Nephron progenitor cell (in vitro differentiated cells): Measurements from ENCODE around the gene MT1H.
A peak's percentile ranks its signal among the peaks of the same experiment; 100 is the strongest.

Experiments used
- DNase-seq: peaks from one replicate; pipeline ENCODE4 v3.0.0; 2021
- H3K27ac Mint-ChIP-seq: 2 replicates; pipeline ENCODE4 v1.8.0; 2021; ENCODE audit warnings: mild to moderate bottlenecking, moderate library complexity, mixed read lengths
- H3K27me3 Mint-ChIP-seq: 2 replicates; pipeline ENCODE4 v1.8.0; 2021; ENCODE audit warnings: mild to moderate bottlenecking, low read depth, mixed read lengths; ENCODE audit not compliant: poor library complexity
- H3K36me3 Mint-ChIP-seq: 2 replicates; pipeline ENCODE4 v1.8.0; 2021; ENCODE audit warnings: low read depth, mixed read lengths
- H3K4me1 Mint-ChIP-seq: 2 replicates; pipeline ENCODE4 v1.8.0; 2021; ENCODE audit warnings: mixed read lengths
- H3K4me3 Mint-ChIP-seq: 2 replicates; pipeline ENCODE4 v1.8.0; 2021; ENCODE audit warnings: mild to moderate bottlenecking, moderate library complexity, mixed read lengths
- H3K9me3 Mint-ChIP-seq: 2 replicates; pipeline ENCODE4 v1.8.0; 2021; ENCODE audit warnings: mild to moderate bottlenecking, moderate library complexity, mixed read lengths
- CTCF ChIP-seq: fragments of 200-600 bp; sonication (generic); IDR thresholded peaks from 2 replicates; pipeline ENCODE4 v1.5.0; 2021; ENCODE audit warnings: antibody characterized with exemption

MT1H gene

GRCh38 chr16:56631197-56631596, 38.4 kb upstream of the MT1H start:
- Mint-ChIP-seq H3K4me3 (no peak overlapping the region), H3K27ac (no peak overlapping the region), H3K36me3 (no peaks in the 10 kb centered on the region), H3K4me1 (peaks cover 8% of the 10 kb centered on the region), H3K9me3 (no peaks in the 10 kb centered on the region), H3K27me3 (peaks cover 100% of the 10 kb centered on the region)
- TF ChIP-seq CTCF = no peak
- no peak for DNase-seq

- Mint-ChIP-seq H3K4me3 (peak overlapping the region; percentile 67), H3K27me3 (peaks cover 100% of the 10 kb centered on the region), H3K9me3 (no peaks in the 10 kb centered on the region), H3K4me1 (peaks cover 8% of the 10 kb centered on the region), H3K27ac (no peak overlapping the region), H3K36me3 (no peaks in the 10 kb centered on the region)
- no peak for TF ChIP-seq CTCF
- DNase-seq = no peak
These were observed 37.8 kb upstream of the MT1H start for GRCh38 chr16:56631832-56632155.

DNA sequence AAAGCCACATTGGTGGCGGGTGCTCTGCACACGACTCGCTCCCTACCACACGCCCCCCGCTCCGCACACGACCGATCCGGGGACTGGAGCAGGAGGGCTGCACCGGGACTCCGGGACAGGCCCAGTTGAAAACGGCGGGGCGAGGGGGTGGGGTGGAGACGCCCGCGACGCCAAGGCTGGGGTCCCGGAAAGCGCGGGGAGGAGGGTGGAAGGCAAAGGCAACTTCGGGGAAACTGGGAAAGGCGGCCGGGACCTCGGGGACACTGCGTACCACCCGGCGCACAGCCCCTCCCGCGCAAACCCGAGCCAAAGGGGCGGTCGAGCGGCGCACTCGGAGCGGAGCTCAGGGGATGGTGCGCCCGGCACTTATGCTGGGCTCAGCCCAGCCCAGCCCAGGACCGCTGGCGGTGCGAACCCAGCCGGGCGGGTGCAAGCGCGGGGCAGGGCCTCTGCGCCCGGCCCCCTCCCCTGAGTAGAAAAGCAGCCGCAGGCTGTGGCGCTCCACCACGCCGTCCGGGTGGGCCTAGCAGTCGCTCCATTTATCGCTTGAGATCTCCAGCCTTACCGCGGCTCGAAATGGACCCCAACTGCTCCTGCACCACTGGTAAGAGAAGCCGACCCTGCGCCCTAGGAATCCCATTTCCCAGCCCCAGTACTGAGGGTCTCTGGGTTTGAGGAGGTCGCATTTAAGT, 37.3 kb upstream of the MT1H start, which contains the start of gene MT1M:
MT1M (plus strand) TSS at position 504 of the 692 bp plus-strand sequence; CDS start at position 577, 73 bp downstream.
- Mint-ChIP-seq H3K4me3 (peak within 1 kb of the TSS; percentile 74), H3K27me3 (peaks cover 100% of the 10 kb centered on the region), H3K4me1 (peaks cover 8% of the 10 kb centered on the region), H3K9me3 (no peaks in the 10 kb centered on the region), H3K27ac (no peak within 1 kb of the TSS), H3K36me3 (no peaks in the 10 kb centered on the region)
- peak; percentile 44 for DNase-seq
- no peak for TF ChIP-seq CTCF

DNA sequence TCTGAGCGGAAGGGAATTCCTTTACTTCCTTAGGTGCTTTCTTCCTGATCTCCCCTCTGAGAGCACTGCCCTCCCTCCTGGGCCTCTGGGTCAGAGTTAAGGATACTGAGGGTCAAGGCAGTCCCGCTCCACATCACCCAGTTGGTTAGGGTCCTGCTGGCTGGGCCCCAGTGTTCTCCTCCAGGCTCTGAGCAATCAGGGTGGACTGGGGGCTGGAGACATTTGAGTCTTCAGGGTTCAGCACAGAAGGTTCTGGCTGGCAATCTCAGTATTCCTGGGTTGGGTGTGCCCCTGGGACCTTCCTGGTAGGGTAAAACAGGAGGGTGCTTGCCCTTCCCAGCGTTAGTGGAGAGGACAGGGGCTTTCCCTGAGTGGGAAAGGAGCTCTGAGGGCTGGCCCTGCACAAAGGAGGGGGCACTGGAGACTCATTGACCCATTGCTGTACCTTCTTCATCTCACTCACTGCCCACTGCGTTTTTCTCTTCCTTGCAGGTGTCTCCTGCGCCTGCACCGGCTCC, 36.7 kb upstream of the MT1H start:
- peak overlapping the region; percentile 74 for H3K4me3 Mint-ChIP-seq
- H3K36me3 Mint-ChIP-seq = no peaks in the 10 kb centered on the region
- no peak for DNase-seq
- no peaks in the 10 kb centered on the region for H3K9me3 Mint-ChIP-seq
- no peak for TF ChIP-seq CTCF
- H3K27me3 Mint-ChIP-seq = peaks cover 100% of the 10 kb centered on the region
- H3K27ac Mint-ChIP-seq = no peak overlapping the region
- H3K4me1 Mint-ChIP-seq = peaks cover 12% of the 10 kb centered on the region

GRCh38 chr16:56633535-56633934, 36.1 kb upstream of the MT1H start:
- Mint-ChIP-seq H3K4me3 (no peak overlapping the region), H3K27me3 (peaks cover 100% of the 10 kb centered on the region), H3K36me3 (no peaks in the 10 kb centered on the region), H3K27ac (no peak overlapping the region), H3K9me3 (no peaks in the 10 kb centered on the region), H3K4me1 (peaks cover 14% of the 10 kb centered on the region)
- TF ChIP-seq CTCF = no peak
- DNase-seq = no peak
